ENCODE results near the gene PCDHA11. TPM values are rescaled to one million over a fixed set of nuclear protein-coding genes. Genes with fewer than 3 reads are reported as not detected.

PCDHA11 gene
- total and polyA plus RNA-seq, 2 experiments from 2014 or later, result 11.6 to 26.5 TPM

DNA sequence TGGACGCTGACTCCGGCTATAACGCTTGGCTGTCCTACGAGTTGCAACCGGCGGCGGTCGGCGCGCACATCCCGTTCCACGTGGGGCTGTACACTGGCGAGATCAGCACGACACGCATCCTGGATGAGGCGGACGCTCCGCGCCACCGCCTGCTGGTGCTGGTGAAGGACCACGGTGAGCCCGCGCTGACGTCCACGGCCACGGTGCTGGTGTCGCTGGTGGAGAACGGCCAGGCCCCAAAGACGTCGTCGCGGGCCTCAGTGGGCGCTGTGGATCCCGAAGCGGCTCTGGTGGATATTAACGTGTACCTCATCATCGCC lies 8.5 kb downstream of the PCDHA11 start (continued):
- TF ChIP-seq ZNF462 (CRISPR knock-in tag; IDR thresholded peaks at IDR 0.05) (no peak), JUNB (IDR thresholded peaks at IDR 0.05; ENCODE audit: unreplicated experiment) (no peak), ETS1 (IDR thresholded peaks at IDR 0.05) (no peak), ZNF114 (CRISPR knock-in tag; IDR thresholded peaks at IDR 0.05) (no peak), ZNF331 (CRISPR knock-in tag; IDR thresholded peaks at IDR 0.05; ENCODE audit: low read depth) (no peak)

GRCh38 chr5:140881889-140882590 lies 13.3 kb downstream of the PCDHA11 start, which contains the start of gene PCDHA13:
TSS of gene PCDHA13 (plus strand) at chr5:140882124. CDS start at chr5:140882269, 145 bp downstream.
- peak; percentile 66 for DNase-seq (ENCODE audit: low spot score)
- peak within 1 kb of the TSS; percentile 45; the same call in 1 of the 2 replicates for H3K27ac Mint-ChIP-seq
- no peak for TF ChIP-seq EZH2phosphoT487 (IDR thresholded peaks at IDR 0.05; ENCODE audit: unreplicated experiment)
- peak; percentile 57 to 67 for TF ChIP-seq CTCF (conservative IDR thresholded peaks at IDR 0.05; ENCODE audit: low read depth in 2 of 2)
- Histone ChIP-seq H2AFZ (peak within 1 kb of the TSS; percentile 38; the same call in 1 of the 2 replicates), H4K20me1 (replicated peaks; ENCODE audit: insufficient read depth) (peaks cover 9% of the 10 kb centered on the region; the same call in 1 of the 2 replicates), H3K27me3 (ENCODE audit: insufficient read depth) (no peaks in the 10 kb centered on the region), H3F3A (replicated peaks; ENCODE audit: low read depth) (no peaks in the 10 kb centered on the region; the same call in 1 of the 2 replicates), H3K4me3 (peak within 1 kb of the TSS; percentile 51), H3K27ac (ENCODE audit: low read depth) (no peak within 1 kb of the TSS), H3K4me1 (ENCODE audit: insufficient read depth) (no peaks in the 10 kb centered on the region), H3K4me2 (peak within 1 kb of the TSS; percentile 72), H3K36me3 (ENCODE audit: insufficient read depth) (no peaks in the 10 kb centered on the region), H3K9me2 (ENCODE audit: insufficient read depth) (no peaks in the 10 kb centered on the region), H3K79me2 (replicated peaks; ENCODE audit: insufficient read depth) (peaks cover 18% of the 10 kb centered on the region)
- no peaks in the 10 kb centered on the region for H3K4me1 Mint-ChIP-seq
- H3K4me3 Mint-ChIP-seq, result peak within 1 kb of the TSS; percentile 67
- H3K36me3 Mint-ChIP-seq (ENCODE audit: low read depth), result peaks cover 7% of the 10 kb centered on the region; the same call in 2 of the 3 replicates
- no peaks in the 10 kb centered on the region for H3K27me3 Mint-ChIP-seq (ENCODE audit: insufficient read depth, low read depth, poor library complexity)
- no peaks in the 10 kb centered on the region for H3K9me3 Mint-ChIP-seq
- ATAC-seq, result peak; percentile 38

Measured in GM23338 (cell line).